ENCODE results near the gene TRIM77. TPM values are rescaled to one million over a fixed set of nuclear protein-coding genes. Genes with fewer than 3 reads are reported as not detected.

Gene TRIM77
- total RNA-seq, 1 donor from 2014 or later: not detected

Other genes starting within 250 kb of the TRIM77 start
- 9.4 TPM for gene NOX4, start 218.9 kb upstream of the TRIM77 start, total RNA-seq
- gene TRIM49, start 98.3 kb downstream of the TRIM77 start, total RNA-seq: not detected
- gene TRIM64B, start 168.2 kb downstream of the TRIM77 start, total RNA-seq: not detected
- not detected for gene TRIM49D1, start 211.9 kb downstream of the TRIM77 start, total RNA-seq
- gene TRIM49D2, start 213.8 kb downstream of the TRIM77 start, total RNA-seq: not detected

All from cardiac septum (tissue), 1 donor.